HG02970 (cell line): Measurements from ENCODE around the gene FHL1.
"Not testable (repeated sequence)": the region's sequence is repeated elsewhere in the genome, so short reads cannot be mapped to it uniquely, and the experiment has no call there.

ENCODE experiments used
- ATAC-seq: cut with Tn5 transposase; IDR thresholded peaks from one replicate; pipeline ENCODE4 v1.9.1; 2021; ENCODE audit warnings: mild to moderate bottlenecking, moderate library complexity, moderate number of reproducible peaks; ENCODE audit not compliant: unreplicated experiment, low FRiP score

Gene FHL1

GRCh38 chrX:136206916-136207315, 59.6 kb downstream of the FHL1 start:
- ATAC-seq, result no peak

GRCh38 chrX:136207546-136207945, 60.2 kb downstream of the FHL1 start:
- no peak for ATAC-seq

GRCh38 chrX:136209016-136209738, 61.8 kb downstream of the FHL1 start:
- ATAC-seq, result no peak

GRCh38 chrX:136209751-136210150, 62.4 kb downstream of the FHL1 start:
- no peak for ATAC-seq

- no peak for ATAC-seq
Measured at GRCh38 chrX:136210243-136210642, 62.9 kb downstream of the FHL1 start.

- no peak for ATAC-seq
Measured at GRCh38 chrX:136210806-136211205, 63.5 kb downstream of the FHL1 start.

- ATAC-seq, result no peak
Measured at GRCh38 chrX:136211766-136212556, 64.6 kb downstream of the FHL1 start.

- no peak for ATAC-seq
Measured at GRCh38 chrX:136212557-136213111, 65.3 kb downstream of the FHL1 start.

GRCh38 chrX:136214551-136214950, 67.2 kb downstream of the FHL1 start:
- no peak for ATAC-seq

- no peak for ATAC-seq
Measured at GRCh38 chrX:136215559-136215958, 68.2 kb downstream of the FHL1 start.

GRCh38 chrX:136219893-136220292, 72.6 kb downstream of the FHL1 start:
- ATAC-seq, result no peak

GRCh38 chrX:136220540-136220939, 73.2 kb downstream of the FHL1 start:
- ATAC-seq, result no peak

GRCh38 chrX:136220951-136221350, 73.6 kb downstream of the FHL1 start:
- ATAC-seq, result no peak

- ATAC-seq, result no peak
Measured at GRCh38 chrX:136221851-136222513, 74.6 kb downstream of the FHL1 start.

- no peak for ATAC-seq
Measured at GRCh38 chrX:136227074-136227473, 79.7 kb downstream of the FHL1 start.

- ATAC-seq, result no peak
Measured at GRCh38 chrX:136227948-136228838, 80.9 kb downstream of the FHL1 start.

GRCh38 chrX:136228839-136229207, 81.5 kb downstream of the FHL1 start:
- no peak for ATAC-seq

GRCh38 chrX:136237074-136237473, 89.7 kb downstream of the FHL1 start:
- no peak for ATAC-seq

GRCh38 chrX:136237849-136238248, 90.5 kb downstream of the FHL1 start:
- ATAC-seq, result not testable (repeated sequence)

GRCh38 chrX:136246201-136246600, 98.9 kb downstream of the FHL1 start:
- ATAC-seq, result no peak
